GM19239 (cell line): ENCODE results near the gene TENM4.

ENCODE experiments used
- DNase-seq: peaks from one replicate; pipeline ENCODE4 v3.0.0; 2011; ENCODE audit warnings: low spot score; ENCODE audit not compliant: insufficient read length
- FAIRE-seq: peaks from 2 replicates; lab custom pipeline; 2011; peaks lifted over from hg19 to GRCh38; lab: Jason Lieb, UNC

The TENM4 gene

GRCh38 chr11:78940500-78941225, 500.2 kb downstream of the TENM4 start:
- FAIRE-seq (no peak), DNase-seq (no peak)

- no peak for DNase-seq
Observed at GRCh38 chr11:78938971-78939370, 501.9 kb downstream of the TENM4 start.

GRCh38 chr11:78938036-78938435, 502.8 kb downstream of the TENM4 start:
- DNase-seq (no peak), FAIRE-seq (no peak)

More at GRCh38 chr11:78938971-78939370, 501.9 kb downstream of the TENM4 start:
- FAIRE-seq, result no peak

GRCh38 chr11:78935398-78936068, 505.3 kb downstream of the TENM4 start:
- FAIRE-seq (no peak), DNase-seq (no peak)

GRCh38 chr11:78933350-78933749, 507.5 kb downstream of the TENM4 start:
- DNase-seq (no peak), FAIRE-seq (no peak)

GRCh38 chr11:78932757-78933156, 508.1 kb downstream of the TENM4 start:
- FAIRE-seq (no peak), DNase-seq (no peak)

- no peak for DNase-seq
- FAIRE-seq, result no peak
Observed at GRCh38 chr11:78931891-78932290, 508.9 kb downstream of the TENM4 start.

- FAIRE-seq, result no peak
Observed at GRCh38 chr11:78930810-78931523, 509.9 kb downstream of the TENM4 start.

GRCh38 chr11:78929906-78930220, 511.0 kb downstream of the TENM4 start:
- FAIRE-seq, result no peak
- no peak for DNase-seq

More at GRCh38 chr11:78930810-78931523, 509.9 kb downstream of the TENM4 start:
- DNase-seq, result no peak

- FAIRE-seq, result no peak
Observed at GRCh38 chr11:78929207-78929905, 511.5 kb downstream of the TENM4 start.

GRCh38 chr11:78927511-78927910, 513.3 kb downstream of the TENM4 start:
- DNase-seq (no peak), FAIRE-seq (no peak)

More at GRCh38 chr11:78929207-78929905, 511.5 kb downstream of the TENM4 start:
- DNase-seq, result no peak

GRCh38 chr11:78926633-78927338, 514.0 kb downstream of the TENM4 start:
- DNase-seq (no peak), FAIRE-seq (no peak)

GRCh38 chr11:78925387-78925786, 515.4 kb downstream of the TENM4 start:
- DNase-seq (no peak), FAIRE-seq (no peak)

GRCh38 chr11:78922859-78923625, 517.8 kb downstream of the TENM4 start:
- no peak for DNase-seq
- FAIRE-seq, result no peak

- FAIRE-seq, result no peak
Observed at GRCh38 chr11:78921509-78921908, 519.3 kb downstream of the TENM4 start.

GRCh38 chr11:78920329-78920728, 520.5 kb downstream of the TENM4 start:
- DNase-seq (no peak), FAIRE-seq (no peak)

More at GRCh38 chr11:78921509-78921908, 519.3 kb downstream of the TENM4 start:
- DNase-seq, result no peak

GRCh38 chr11:78916759-78917158, 524.1 kb downstream of the TENM4 start:
- DNase-seq (no peak), FAIRE-seq (no peak)

- DNase-seq, result no peak
Observed at GRCh38 chr11:78914503-78914902, 526.3 kb downstream of the TENM4 start.

GRCh38 chr11:78912778-78913177, 528.1 kb downstream of the TENM4 start:
- no peak for FAIRE-seq
- DNase-seq, result no peak

More at GRCh38 chr11:78914503-78914902, 526.3 kb downstream of the TENM4 start:
- no peak for FAIRE-seq
